Measurements from ENCODE around the gene MRPL53.

DNA sequence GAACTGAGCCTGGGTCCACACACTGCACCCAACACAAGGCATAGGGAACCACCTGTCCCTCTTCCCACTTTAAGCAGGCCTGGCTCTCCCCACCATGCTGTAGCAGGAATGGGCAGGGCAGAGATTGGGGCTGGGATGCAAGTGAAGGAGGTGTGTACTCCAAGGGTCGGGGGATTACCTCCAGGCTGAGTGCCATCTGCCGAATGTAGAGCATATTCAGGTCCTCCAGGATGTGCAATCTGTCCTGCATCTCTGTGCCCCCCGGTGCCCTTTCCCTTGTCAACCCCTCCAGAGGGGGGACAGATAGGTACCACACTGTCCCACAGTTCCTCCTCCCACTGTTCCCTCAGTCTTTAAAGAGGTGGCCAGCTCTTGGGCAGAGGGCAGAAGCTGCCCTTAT is 33.1 kb downstream of the MRPL53 start:
- TF ChIP-seq, protein P1, sequence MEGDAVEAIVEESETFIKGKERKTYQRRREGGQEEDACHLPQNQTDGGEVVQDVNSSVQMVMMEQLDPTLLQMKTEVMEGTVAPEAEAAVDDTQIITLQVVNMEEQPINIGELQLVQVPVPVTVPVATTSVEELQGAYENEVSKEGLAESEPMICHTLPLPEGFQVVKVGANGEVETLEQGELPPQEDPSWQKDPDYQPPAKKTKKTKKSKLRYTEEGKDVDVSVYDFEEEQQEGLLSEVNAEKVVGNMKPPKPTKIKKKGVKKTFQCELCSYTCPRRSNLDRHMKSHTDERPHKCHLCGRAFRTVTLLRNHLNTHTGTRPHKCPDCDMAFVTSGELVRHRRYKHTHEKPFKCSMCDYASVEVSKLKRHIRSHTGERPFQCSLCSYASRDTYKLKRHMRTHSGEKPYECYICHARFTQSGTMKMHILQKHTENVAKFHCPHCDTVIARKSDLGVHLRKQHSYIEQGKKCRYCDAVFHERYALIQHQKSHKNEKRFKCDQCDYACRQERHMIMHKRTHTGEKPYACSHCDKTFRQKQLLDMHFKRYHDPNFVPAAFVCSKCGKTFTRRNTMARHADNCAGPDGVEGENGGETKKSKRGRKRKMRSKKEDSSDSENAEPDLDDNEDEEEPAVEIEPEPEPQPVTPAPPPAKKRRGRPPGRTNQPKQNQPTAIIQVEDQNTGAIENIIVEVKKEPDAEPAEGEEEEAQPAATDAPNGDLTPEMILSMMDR (conservative IDR thresholded peaks at IDR 0.05; ENCODE audit: low read depth, low read length), result no peak
- no peak for TF ChIP-seq EZH2 (IDR thresholded peaks at IDR 0.05; ENCODE audit: low read length, unreplicated experiment)

All from PC-3 (cell line).